ENCODE data around the gene ARHGEF3.

GRCh38 chr3:56822501-56822900 lies 20.8 kb upstream of the ARHGEF3 start:
- TF ChIP-seq CTCF (IDR thresholded peaks at IDR 0.05) (no peak), POLR2A (IDR thresholded peaks at IDR 0.05) (no peak)

All from lower leg skin (tissue), 3 donors.